HG02798 (cell line): ENCODE results near the gene FKBP11.

Experiments used
- ATAC-seq: cut with Tn5 transposase; IDR thresholded peaks from one replicate; pipeline ENCODE4 v1.9.1; 2021; ENCODE audit warnings: mild to moderate bottlenecking; ENCODE audit not compliant: unreplicated experiment, poor library complexity

FKBP11 gene

GRCh38 chr12:48925304-48926011 lies at the start of gene FKBP11:
TSS of gene FKBP11 (minus strand) at chr12:48925492. CDS start at chr12:48925428, 64 bp downstream.
- peak; percentile 80 for ATAC-seq

- no peak for ATAC-seq
Measured at GRCh38 chr12:48973941-48974673, 48.8 kb upstream of the FKBP11 start.

- ATAC-seq = no peak
Measured at GRCh38 chr12:48973531-48973930, 48.2 kb upstream of the FKBP11 start.

DNA sequence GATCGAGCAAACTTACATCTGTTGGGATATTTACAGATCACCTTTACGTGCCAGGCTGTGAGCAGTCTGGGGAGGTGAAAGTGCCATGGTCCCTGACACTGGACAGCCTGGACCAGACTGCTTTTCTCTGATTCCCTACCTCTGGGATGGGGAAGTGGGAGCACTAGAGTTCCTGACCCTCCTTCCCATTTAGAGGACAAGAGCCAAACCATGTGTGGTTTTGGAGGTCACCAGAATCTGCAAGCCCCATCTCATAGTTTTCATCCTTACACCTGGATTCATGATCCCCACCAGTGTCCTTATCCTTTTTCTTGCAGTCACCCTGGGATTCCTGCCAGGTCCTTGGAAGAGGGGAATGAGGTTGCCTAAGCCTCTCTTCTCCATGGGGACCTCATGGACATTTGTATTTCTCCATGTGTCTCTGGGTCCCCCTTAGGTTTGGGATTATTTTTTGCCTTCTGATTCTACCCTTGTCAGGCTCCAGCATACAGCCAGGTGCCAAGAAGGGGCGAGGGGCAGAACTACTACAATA lies 47.7 kb upstream of the FKBP11 start:
- ATAC-seq = no peak

DNA sequence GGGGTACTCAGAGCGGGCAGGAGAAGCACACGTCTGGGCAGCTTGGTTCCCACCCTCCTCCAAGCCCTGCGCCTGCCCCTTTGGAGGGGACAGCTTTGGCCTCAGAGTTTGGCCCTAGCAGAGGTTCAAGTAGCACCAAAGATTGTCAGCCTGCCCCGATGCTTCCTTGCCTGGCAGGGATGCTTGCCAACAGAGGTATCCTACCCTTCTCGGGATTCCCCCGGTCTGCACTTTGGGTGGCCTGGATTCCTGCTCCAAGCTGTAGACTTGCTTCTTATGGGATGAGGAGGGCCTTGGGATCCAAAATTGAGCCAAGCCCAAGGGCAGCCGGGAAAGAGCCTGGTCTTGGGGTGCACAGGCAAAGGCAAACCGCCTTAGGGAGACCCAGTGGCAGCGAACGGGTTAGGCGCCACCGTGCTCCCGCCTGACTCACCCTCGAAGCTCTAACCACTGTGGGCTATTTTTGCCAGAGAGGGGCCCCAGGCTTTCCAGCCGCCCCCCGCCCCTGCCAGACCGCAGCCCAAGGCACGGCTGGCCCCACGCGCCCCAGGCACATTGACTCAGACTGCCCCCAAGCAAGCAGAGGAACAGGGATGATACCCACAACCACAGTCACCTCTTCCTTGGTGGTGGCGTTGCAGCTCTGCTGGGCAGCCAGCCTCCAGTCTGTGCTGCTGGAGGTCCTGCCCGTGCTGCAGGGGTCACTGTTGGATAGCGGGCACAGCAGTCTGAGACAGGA lies 47.1 kb upstream of the FKBP11 start:
- no peak for ATAC-seq

DNA sequence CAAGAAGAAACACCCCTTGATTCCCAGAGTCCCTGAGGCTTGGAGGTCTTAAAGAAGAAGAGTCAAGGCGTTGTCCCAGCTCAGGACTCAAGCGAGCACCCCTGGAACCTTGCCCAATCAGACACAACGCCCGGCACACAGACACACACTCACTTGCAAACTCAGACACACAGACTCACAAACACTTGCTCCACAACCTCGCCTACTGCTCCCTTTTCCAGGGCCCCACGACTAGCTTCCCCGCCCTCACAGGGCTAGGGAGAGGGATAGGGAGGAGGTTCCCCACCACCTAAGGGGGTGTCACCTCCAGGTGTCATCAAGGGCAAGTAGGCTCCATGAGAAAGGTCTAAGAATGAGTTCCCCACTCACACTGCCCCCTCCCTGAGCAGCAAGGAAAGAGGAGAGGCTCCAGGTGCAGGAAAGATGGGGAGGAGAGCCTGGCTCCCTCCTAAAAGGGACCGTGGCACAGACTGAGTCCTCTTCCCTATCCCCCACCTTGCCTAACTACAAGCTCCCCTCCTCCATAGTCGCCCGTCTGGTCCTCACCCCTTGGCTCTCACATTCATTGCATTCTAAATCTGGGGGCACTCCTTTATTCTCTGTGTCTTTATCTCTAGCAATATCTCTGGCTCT lies 45.5 kb upstream of the FKBP11 start:
- ATAC-seq = no peak

DNA sequence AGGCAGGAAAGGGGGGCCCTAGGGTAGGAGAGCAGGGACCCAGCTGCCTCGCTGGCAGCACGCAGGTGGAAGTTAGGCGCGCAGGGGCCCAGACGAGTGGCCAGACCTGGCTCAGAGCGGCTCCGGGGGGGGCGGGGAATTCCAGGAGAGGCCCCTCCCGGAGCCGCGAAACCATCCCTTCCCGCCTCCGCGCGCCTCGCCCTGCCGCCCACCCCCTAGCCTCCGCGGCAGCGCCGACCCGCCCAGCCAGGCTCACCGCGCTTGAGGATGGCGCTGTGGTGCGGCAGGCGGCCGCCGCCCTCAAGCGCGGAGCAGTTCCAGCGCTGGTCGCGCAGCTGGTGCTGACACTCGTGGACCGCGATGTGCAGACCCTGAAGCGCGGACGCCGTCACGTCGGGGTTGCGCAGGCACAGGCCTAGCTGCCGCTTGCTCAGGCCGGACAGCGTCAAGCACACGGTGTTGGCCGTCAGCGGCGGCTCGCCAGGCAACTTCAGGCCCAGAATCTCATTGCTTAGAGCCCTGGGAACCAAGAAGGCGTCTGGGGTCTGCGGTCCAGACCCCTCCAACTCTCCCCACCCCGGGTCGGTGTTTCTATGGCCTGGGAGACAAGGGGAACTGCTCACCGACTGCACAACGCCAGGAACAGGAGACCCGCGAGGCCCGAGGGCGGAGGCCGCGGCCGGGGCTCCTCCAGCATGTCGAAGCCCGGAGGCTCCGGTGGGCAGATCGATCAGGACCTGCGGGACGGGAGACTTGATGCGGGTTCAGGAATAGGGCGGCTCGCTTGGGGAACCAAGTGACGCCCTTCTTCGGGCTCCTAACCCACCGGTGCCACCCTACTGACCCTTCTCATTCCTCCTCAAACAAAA lies 44.8 kb upstream of the FKBP11 start:
- no peak for ATAC-seq

- ATAC-seq = no peak
Measured at GRCh38 chr12:48969160-48969771, 44.0 kb upstream of the FKBP11 start.

DNA sequence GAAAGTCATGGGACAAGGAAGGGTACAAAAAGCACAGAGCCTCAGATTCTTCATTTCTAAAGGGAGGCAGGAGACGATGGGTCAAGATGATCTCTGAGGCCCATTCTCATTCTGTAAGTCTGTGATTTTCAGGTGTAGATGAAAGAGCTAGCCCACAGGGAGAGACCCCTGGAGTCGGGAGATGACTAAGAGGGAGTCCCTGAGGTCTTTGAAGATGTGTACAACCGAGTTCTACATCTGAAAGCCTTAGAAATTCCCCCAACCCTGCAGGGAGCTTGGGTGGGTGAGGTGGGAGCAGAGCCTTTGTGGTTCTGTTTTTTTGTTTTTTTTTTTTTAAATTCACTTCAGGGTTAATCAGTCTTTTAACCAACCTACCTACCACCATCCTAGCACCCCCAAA lies 43.2 kb upstream of the FKBP11 start:
- ATAC-seq = no peak

DNA sequence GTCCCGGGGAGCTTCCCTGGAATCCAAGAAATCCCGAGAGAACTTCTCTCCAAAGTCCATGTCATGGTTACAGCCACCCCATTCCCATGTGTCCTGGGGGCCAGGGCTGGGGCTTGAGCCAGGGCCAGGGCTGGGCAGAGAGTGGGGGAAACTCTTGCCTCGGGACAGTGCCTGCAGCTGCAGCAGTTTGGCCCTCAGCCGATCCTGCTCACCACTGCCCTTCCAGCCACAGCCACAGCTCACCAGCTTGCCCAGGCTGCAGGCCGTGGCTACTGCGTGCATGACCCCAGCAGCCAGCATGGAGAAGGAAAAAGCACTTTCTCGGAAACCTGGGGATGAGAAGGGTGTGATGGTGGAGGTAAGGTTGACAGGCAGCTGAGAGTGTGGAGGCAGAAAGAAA lies 42.7 kb upstream of the FKBP11 start:
- ATAC-seq = no peak

GRCh38 chr12:48966177-48966895 lies 41.0 kb upstream of the FKBP11 start:
- no peak for ATAC-seq

- no peak for ATAC-seq
Measured at GRCh38 chr12:48965298-48965838, 40.1 kb upstream of the FKBP11 start.

- ATAC-seq = no peak
Measured at GRCh38 chr12:48961801-48962200, 36.5 kb upstream of the FKBP11 start.

DNA sequence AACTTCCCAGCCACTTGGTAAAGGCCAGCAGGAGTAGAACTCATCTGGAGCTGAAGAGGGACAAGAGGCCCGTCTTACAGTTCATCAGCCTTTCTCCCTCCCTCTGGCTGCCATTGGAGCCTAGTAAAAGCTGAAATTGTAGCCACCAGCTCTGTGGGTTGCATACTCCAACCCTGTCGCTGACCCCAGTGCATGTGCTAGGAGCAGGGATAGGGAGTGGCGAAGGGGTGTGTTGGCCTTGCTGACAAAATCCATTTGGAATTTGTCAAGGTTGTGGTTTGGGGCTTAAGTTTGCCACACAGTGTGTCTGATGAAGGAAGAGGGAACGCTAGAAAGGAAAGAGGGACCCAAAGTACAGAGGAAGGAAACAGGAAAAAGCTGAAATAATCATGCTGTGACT lies 36.0 kb upstream of the FKBP11 start:
- ATAC-seq = no peak

- ATAC-seq = no peak
Measured at GRCh38 chr12:48960834-48961233, 35.5 kb upstream of the FKBP11 start.

DNA sequence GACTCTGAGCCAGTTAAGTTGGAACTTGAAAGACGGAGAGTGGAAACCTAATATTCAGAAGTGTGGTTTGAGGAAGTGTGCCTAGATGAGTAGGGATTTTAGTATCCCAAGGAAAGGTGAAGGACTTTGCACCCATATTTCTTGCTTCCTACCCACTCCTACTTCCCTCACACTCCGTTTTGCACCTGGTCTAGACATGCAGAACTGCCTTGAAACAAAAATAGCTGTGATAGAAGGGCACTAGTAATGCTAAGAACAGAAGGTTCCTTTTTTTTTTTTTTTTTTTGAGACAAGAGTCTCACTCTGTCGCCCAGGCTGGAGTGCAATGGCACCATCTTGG lies 32.7 kb upstream of the FKBP11 start:
- no peak for ATAC-seq

GRCh38 chr12:48957141-48958048 lies 32.1 kb upstream of the FKBP11 start, which contains the start of gene ARF3:
TSS of gene ARF3 (minus strand) at chr12:48957487. CDS start at chr12:48941095, 16,392 bp downstream.
- peak; percentile 93 for ATAC-seq
